ENCODE results near the gene ADAMTS13. TPM values are rescaled to one million over a fixed set of nuclear protein-coding genes. Genes with fewer than 3 reads are reported as not detected.
A peak's percentile ranks its signal among the peaks of the same experiment; 100 is the strongest.

ADAMTS13 gene
- total and polyA plus RNA-seq, 4 donors = 6.5 to 13.3 (median 10.4) TPM

- no peaks in the 10 kb centered on the region for H3K27me3 ChIP-seq (ENCODE audit: control insufficient read depth in 4 of 4, insufficient read depth in 4 of 4, low read length in 3 of 4)
- H3K9me3 ChIP-seq (ENCODE audit: control insufficient read depth in 4 of 4, low read length in 3 of 4) = no peaks in the 10 kb centered on the region
- no peak overlapping the region for H3K4me3 ChIP-seq (ENCODE audit: low read depth in 1 of 3, low read length in 3 of 3)
- H3K9ac ChIP-seq (ENCODE audit: low read depth in 1 of 2, low read length in 2 of 2) = no peak overlapping the region
- DNase-seq (ENCODE audit: low spot score) = no peak
- H3K4me1 ChIP-seq (ENCODE audit: control insufficient read depth in 4 of 4, insufficient read depth in 4 of 4, low read length in 3 of 4) = peaks cover 0 to 8% (median 4%) of the 10 kb centered on the region in 4 donors
- H3K36me3 ChIP-seq (ENCODE audit: control insufficient read depth in 4 of 4, insufficient read depth in 3 of 4, low read depth in 1 of 4, low read length in 3 of 4) = no peaks in the 10 kb centered on the region
- 76% methylated on average over 11 of the region's 11 CpGs for whole genome bisulfite sequencing
- peak overlapping the region in 1 of 2 donors; percentile 7 for H3K27ac ChIP-seq (ENCODE audit: low read depth in 1 of 2, low read length in 2 of 2)
- TF ChIP-seq REST (IDR thresholded peaks at IDR 0.05) = no peak
- TF ChIP-seq FOXA1 (IDR thresholded peaks at IDR 0.05) = no peak
- TF ChIP-seq HNF4G (IDR thresholded peaks at IDR 0.05) = no peak
- TF ChIP-seq NR2F2 (IDR thresholded peaks at IDR 0.05) = no peak
- TF ChIP-seq RAD21 (IDR thresholded peaks at IDR 0.05) = no peak
- no peak for TF ChIP-seq RXRA (IDR thresholded peaks at IDR 0.05)
- TF ChIP-seq, protein P1, sequence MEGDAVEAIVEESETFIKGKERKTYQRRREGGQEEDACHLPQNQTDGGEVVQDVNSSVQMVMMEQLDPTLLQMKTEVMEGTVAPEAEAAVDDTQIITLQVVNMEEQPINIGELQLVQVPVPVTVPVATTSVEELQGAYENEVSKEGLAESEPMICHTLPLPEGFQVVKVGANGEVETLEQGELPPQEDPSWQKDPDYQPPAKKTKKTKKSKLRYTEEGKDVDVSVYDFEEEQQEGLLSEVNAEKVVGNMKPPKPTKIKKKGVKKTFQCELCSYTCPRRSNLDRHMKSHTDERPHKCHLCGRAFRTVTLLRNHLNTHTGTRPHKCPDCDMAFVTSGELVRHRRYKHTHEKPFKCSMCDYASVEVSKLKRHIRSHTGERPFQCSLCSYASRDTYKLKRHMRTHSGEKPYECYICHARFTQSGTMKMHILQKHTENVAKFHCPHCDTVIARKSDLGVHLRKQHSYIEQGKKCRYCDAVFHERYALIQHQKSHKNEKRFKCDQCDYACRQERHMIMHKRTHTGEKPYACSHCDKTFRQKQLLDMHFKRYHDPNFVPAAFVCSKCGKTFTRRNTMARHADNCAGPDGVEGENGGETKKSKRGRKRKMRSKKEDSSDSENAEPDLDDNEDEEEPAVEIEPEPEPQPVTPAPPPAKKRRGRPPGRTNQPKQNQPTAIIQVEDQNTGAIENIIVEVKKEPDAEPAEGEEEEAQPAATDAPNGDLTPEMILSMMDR (IDR thresholded peaks at IDR 0.05; ENCODE audit: low read depth, low read length, missing input control) = no peak
- TF ChIP-seq, protein P2, sequence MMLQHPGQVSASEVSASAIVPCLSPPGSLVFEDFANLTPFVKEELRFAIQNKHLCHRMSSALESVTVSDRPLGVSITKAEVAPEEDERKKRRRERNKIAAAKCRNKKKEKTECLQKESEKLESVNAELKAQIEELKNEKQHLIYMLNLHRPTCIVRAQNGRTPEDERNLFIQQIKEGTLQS (IDR thresholded peaks at IDR 0.05) = no peak
- no peak for TF ChIP-seq TAF1 (conservative IDR thresholded peaks at IDR 0.05)
- no peak for TF ChIP-seq GABPA (IDR thresholded peaks at IDR 0.05 in 1 of 2, conservative IDR thresholded peaks at IDR 0.05 in 1 of 2)
- no peak for TF ChIP-seq HNF4A (conservative IDR thresholded peaks at IDR 0.05)
- TF ChIP-seq FOXA2 (IDR thresholded peaks at IDR 0.05) = no peak
- TF ChIP-seq YY1 (IDR thresholded peaks at IDR 0.05) = no peak
Observed at GRCh38 chr9:133426011-133426410, 3.8 kb downstream of the ADAMTS13 start.

DNA sequence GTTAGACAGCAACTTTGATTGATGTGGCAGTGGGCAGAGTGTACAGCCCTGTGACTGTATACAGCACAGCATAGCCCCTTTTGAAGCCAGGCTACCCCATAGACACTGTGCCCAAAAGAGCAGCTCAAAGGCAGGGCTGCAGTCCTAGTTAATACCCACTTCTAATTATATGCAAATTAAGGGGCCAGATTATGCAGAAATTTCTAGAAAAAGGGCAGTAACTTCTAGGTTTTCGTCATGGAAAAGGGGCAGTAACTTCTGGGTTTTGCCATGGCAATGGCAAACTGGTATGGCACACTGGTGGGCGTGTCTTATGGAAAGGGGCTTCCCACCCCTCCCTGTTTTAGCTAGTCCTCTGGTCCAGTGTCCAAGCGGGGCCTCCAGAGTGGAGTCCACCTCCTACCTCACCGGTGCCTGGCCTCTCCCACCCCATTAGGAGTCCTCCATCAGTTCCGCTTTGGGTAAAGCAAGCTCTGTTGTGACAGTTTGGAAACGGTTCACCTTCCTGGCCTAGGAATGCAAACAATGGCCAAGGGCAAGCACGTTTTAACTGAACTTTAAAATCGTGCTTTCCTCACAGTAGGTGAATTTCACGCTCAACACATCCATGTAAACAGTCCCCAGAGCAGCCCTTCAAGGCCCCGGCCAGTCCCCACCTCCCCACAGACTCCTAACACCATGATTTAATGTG, 5.6 kb downstream of the ADAMTS13 start:
- Histone ChIP-seq H3K9ac (ENCODE audit: low read depth in 1 of 2, low read length in 2 of 2) (no peak overlapping the region), H3K4me3 (ENCODE audit: low read depth in 1 of 3, low read length in 3 of 3) (no peak overlapping the region), H3K4me1 (ENCODE audit: control insufficient read depth in 4 of 4, insufficient read depth in 4 of 4, low read length in 3 of 4) (peaks cover 0 to 8% (median 4%) of the 10 kb centered on the region in 4 donors), H3K27me3 (ENCODE audit: control insufficient read depth in 4 of 4, insufficient read depth in 4 of 4, low read length in 3 of 4) (no peaks in the 10 kb centered on the region), H3K9me3 (ENCODE audit: control insufficient read depth in 4 of 4, low read length in 3 of 4) (no peaks in the 10 kb centered on the region), H3K36me3 (ENCODE audit: control insufficient read depth in 4 of 4, insufficient read depth in 3 of 4, low read depth in 1 of 4, low read length in 3 of 4) (no peaks in the 10 kb centered on the region), H3K27ac (ENCODE audit: low read depth in 1 of 2, low read length in 2 of 2) (no peak overlapping the region)
- no peak for DNase-seq (ENCODE audit: low spot score)
- 60% methylated on average over 10 of the region's 10 CpGs for WGBS
- no peak for TF ChIP-seq YY1 (IDR thresholded peaks at IDR 0.05)
- TF ChIP-seq FOXA1 (IDR thresholded peaks at IDR 0.05) = no peak
- TF ChIP-seq SP1 (IDR thresholded peaks at IDR 0.05) = no peak
- no peak for TF ChIP-seq TAF1 (conservative IDR thresholded peaks at IDR 0.05)
- TF ChIP-seq RXRA (IDR thresholded peaks at IDR 0.05) = no peak
- TF ChIP-seq, protein P1 (IDR thresholded peaks at IDR 0.05; ENCODE audit: low read depth, low read length, missing input control) = no peak
- no peak for TF ChIP-seq EGR1 (IDR thresholded peaks at IDR 0.05; ENCODE audit: low read depth in 2 of 2)
- TF ChIP-seq HNF4G (IDR thresholded peaks at IDR 0.05) = no peak
- no peak for TF ChIP-seq RAD21 (IDR thresholded peaks at IDR 0.05)
- TF ChIP-seq REST (IDR thresholded peaks at IDR 0.05) = no peak
- no peak for TF ChIP-seq NR2F2 (IDR thresholded peaks at IDR 0.05)
- no peak for TF ChIP-seq JUND (IDR thresholded peaks at IDR 0.05)
- no peak for TF ChIP-seq ZBTB33 (IDR thresholded peaks at IDR 0.05)
- no peak for TF ChIP-seq HNF4A (conservative IDR thresholded peaks at IDR 0.05)
- no peak for TF ChIP-seq GABPA (IDR thresholded peaks at IDR 0.05 in 1 of 2, conservative IDR thresholded peaks at IDR 0.05 in 1 of 2)

Data from liver (tissue), 9 donors.